Right atrium auricular region (tissue), 2 donors: ENCODE results near the gene PRCD. TPM values are rescaled to one million over a fixed set of nuclear protein-coding genes. Genes with fewer than 3 reads are reported as not detected.

Experiments used
- DNase-seq: peaks from one replicate; pipeline ENCODE4 v3.0.0-alpha.2; 2019; ENCODE audit warnings: low spot score
- H3K27ac ChIP-seq, 2 donors: fragments of 200-600 bp; sonication (generic); 1 replicate in 1 of 2; 2 replicates in 1 of 2; pipeline ENCODE4 v1.5.1; 2016 to 2019
- H3K27me3 ChIP-seq, 2 donors: fragments of 200-600 bp; sonication (generic); one replicate each; pipeline versions ENCODE4 v1.5.1 to v1.6.0; 2017 to 2019
- H3K36me3 ChIP-seq: fragments of 200-600 bp; sonication (generic); one replicate; pipeline ENCODE4 v1.5.1; 2016
- H3K4me1 ChIP-seq, 2 donors: fragments of 200-600 bp; sonication (generic); one replicate each; pipeline versions ENCODE4 v1.5.1 to v1.6.0; 2017 to 2019
- H3K4me3 ChIP-seq, 2 donors: fragments of 200-600 bp; sonication (generic); 1 replicate in 1 of 2; 2 replicates in 1 of 2; pipeline ENCODE4 v1.5.1; 2017 to 2019; ENCODE audit warnings: mild to moderate bottlenecking in 1 of 2, moderate library complexity in 1 of 2
- H3K9me3 ChIP-seq, 2 donors: fragments of 200-600 bp; sonication (generic); one replicate each; pipeline ENCODE4 v1.5.1; 2019
- total RNA-seq, 2 donors: library from RNA; depleted of rRNA; stranded (reverse); fragments of >200 nt; gene quantifications; one replicate each; pipeline ENCODE4 v1.1.0, GENCODE V29; 2016
- TF ChIP-seq, protein P1 (sequence below), 2 donors: fragments of 200-600 bp; sonication (generic); IDR thresholded peaks; one replicate each; pipeline ENCODE4 v1.5.1; 2019; ENCODE audit warnings: antibody characterized with exemption in 2 of 2

PRCD gene
- total RNA-seq, 2 donors from 2014 or later: 2.1 to 3.5 TPM

DNA sequence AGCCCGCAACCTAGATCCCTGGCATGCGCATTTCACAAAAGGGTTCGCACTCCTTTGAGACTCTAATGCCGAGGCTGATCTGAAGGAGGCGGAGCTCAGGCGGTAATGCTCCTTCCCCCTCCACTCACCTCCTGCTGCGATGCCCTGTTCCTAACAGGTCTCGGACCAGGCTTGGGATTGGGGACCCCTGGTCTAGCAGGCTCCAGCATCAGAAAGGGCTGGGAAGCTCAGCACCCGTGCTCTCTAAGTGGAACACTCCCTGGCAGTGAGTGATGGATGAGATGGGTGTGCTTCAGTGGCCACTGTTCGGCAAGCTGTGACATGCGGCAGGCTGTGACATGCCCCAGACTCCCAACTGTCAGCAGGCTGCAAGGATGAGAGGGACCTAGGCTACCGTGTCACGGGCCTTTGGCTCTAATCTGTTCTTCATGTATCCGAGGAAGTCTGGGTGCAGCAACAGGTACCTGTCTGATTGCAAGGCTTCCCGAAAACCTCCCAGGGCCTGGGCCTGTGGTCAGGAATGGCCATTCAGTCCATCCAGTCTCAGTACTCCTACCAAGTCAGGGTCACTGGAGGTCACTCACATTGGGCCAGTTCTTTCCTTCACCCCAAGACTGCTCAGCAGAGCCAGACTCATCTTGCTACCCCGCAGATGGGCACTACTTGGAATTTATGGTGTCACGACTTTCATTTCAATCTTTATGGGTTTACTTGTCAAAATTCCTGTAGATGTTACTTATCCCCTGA, 47.1 kb downstream of the PRCD start:
- TF ChIP-seq, protein P1, sequence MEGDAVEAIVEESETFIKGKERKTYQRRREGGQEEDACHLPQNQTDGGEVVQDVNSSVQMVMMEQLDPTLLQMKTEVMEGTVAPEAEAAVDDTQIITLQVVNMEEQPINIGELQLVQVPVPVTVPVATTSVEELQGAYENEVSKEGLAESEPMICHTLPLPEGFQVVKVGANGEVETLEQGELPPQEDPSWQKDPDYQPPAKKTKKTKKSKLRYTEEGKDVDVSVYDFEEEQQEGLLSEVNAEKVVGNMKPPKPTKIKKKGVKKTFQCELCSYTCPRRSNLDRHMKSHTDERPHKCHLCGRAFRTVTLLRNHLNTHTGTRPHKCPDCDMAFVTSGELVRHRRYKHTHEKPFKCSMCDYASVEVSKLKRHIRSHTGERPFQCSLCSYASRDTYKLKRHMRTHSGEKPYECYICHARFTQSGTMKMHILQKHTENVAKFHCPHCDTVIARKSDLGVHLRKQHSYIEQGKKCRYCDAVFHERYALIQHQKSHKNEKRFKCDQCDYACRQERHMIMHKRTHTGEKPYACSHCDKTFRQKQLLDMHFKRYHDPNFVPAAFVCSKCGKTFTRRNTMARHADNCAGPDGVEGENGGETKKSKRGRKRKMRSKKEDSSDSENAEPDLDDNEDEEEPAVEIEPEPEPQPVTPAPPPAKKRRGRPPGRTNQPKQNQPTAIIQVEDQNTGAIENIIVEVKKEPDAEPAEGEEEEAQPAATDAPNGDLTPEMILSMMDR (IDR thresholded peaks at IDR 0.05): no peak
- Histone ChIP-seq H3K4me3 (peak overlapping the region in 1 of 2 donors; percentile 69), H3K36me3 (no peaks in the 10 kb centered on the region), H3K4me1 (peaks cover 0 to 16% of the 10 kb centered on the region in 2 donors), H3K27me3 (no peaks in the 10 kb centered on the region), H3K27ac (no peak overlapping the region), H3K9me3 (no peaks in the 10 kb centered on the region)
- no peak for DNase-seq

DNA sequence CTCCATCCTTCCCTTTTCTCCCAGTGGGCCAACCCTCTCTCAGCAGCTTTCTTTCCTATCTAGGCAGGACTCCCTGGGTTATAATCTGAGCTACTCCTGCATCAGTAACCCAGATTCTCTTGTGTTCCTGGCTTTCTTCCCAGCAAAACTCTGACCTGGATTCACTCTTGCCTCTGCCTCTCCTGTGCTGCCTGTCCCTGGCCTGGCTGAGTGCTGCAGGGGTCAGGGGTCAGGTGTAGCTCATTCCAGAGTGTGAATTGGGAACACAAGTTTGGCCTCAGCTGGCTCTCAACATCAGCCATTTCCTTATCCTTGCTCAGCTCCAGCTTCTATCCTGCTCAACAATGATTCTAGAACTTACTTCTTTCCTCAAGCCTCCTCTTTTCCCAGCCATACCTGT, 48.3 kb downstream of the PRCD start:
- Histone ChIP-seq H3K27me3 (no peaks in the 10 kb centered on the region), H3K9me3 (no peaks in the 10 kb centered on the region)
- TF ChIP-seq, protein P1 (IDR thresholded peaks at IDR 0.05): no peak

DNA sequence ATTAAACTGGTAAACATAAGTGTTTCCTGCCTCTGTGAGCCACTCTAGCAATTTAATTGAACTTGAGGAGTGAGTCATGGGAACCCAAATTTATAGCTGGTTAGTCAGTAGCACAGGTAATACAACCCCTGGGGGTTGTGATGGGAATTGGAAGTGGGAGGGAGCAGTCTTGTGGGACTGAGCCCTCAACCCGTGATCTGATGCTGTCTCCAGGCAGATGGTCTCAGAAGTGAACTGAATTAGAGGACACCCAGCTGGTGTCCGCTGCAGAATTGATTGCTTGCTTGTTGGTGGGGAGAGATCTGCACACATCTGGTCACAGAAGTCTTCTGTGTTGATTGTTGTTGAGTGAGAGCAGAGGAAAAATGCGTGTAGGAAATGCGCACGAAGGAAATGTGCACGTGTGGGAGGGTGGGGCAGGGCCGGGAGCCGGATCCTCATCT, 53.6 kb downstream of the PRCD start:
- DNase-seq: no peak
- no peak overlapping the region for H3K27ac ChIP-seq
- H3K36me3 ChIP-seq: no peaks in the 10 kb centered on the region
- no peaks in the 10 kb centered on the region for H3K27me3 ChIP-seq
- TF ChIP-seq, protein P1 (IDR thresholded peaks at IDR 0.05): no peak
- H3K4me1 ChIP-seq: no peaks in the 10 kb centered on the region
- no peaks in the 10 kb centered on the region for H3K9me3 ChIP-seq
- H3K4me3 ChIP-seq: no peak overlapping the region

More for the DNA sequence above, 48.3 kb downstream of the PRCD start:
- no peak for DNase-seq
- Histone ChIP-seq H3K27ac (no peak overlapping the region), H3K4me1 (peaks cover 0 to 16% of the 10 kb centered on the region in 2 donors), H3K4me3 (no peak overlapping the region), H3K36me3 (no peaks in the 10 kb centered on the region)

DNA sequence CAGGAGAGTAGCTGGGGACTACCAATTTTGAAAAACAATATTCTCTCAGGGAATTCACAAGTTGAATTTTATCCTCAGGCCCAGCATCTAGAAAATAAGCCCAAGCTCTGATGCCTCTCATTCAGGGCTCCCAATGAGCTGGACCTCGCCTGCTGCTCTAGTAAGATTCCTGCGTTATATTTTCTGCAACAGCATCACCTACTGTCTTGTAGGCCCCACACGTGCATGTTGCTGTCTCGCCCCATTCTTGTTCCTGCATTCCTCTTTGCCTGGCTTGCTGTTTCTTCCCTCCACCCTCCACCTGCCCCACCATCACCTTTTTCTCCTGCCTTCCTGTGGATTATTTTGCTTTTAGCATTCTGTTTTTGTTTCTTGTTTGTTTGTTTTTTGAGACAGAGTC, 54.1 kb downstream of the PRCD start:
- TF ChIP-seq, protein P1 (IDR thresholded peaks at IDR 0.05): no peak
- H3K27ac ChIP-seq: no peak overlapping the region
- H3K4me1 ChIP-seq: no peaks in the 10 kb centered on the region
- no peaks in the 10 kb centered on the region for H3K27me3 ChIP-seq
- H3K4me3 ChIP-seq: no peak overlapping the region
- H3K36me3 ChIP-seq: no peaks in the 10 kb centered on the region
- DNase-seq: no peak
- no peaks in the 10 kb centered on the region for H3K9me3 ChIP-seq

DNA sequence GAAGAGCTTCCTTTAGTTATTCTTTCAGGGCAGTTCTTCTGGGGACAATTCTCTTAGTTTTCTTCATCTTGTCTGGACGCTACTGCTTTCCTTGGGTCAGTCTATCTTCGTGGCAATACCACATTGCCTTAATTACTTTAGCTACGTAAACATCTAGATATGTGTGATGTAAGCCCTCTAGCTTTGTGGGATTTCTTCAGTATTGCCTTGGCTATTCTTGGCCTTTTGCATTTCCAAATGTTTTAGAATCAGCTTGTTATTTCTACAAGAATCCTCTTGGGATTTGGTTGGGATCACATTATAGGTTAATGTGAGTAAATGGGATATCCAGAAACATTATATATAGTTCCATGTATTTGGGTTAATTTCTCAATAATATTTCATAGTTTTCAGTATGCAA, 54.8 kb downstream of the PRCD start:
- TF ChIP-seq, protein P1 (IDR thresholded peaks at IDR 0.05): no peak
- no peaks in the 10 kb centered on the region for H3K9me3 ChIP-seq
- H3K36me3 ChIP-seq: no peaks in the 10 kb centered on the region
- H3K27ac ChIP-seq: no peak overlapping the region
- H3K4me1 ChIP-seq: no peaks in the 10 kb centered on the region
- no peak overlapping the region for H3K4me3 ChIP-seq
- H3K27me3 ChIP-seq: no peaks in the 10 kb centered on the region
- no peak for DNase-seq

Other genes with a start within 250 kb of the PRCD start
- 1 to 10 TPM; 1.1 to 1.2 TPM for gene QRICH2, start 231.8 kb upstream of the PRCD start, total RNA-seq
- gene PRPSAP1, start 186.1 kb upstream of the PRCD start, total RNA-seq: 10 to 100 TPM; 33.7 to 34.0 TPM
- 10 to 100 TPM in 1 of 2 donors, 1 to 10 TPM in 1; 6.4 to 16.8 TPM for gene SPHK1, start 155.4 kb upstream of the PRCD start, total RNA-seq
- gene UBE2O, start 86.9 kb upstream of the PRCD start, total RNA-seq: 10 to 100 TPM; 19.5 to 21.8 TPM
- not detected for gene AANAT, start 72.4 kb upstream of the PRCD start, total RNA-seq
- 10 to 100 TPM; 13.6 to 14.8 TPM for gene RHBDF2, start 38.6 kb upstream of the PRCD start, total RNA-seq
- gene CYGB, start 2.3 kb upstream of the PRCD start, total RNA-seq: 10 to 100 TPM; 23.0 to 48.7 TPM
- gene ST6GALNAC2, start 45.8 kb downstream of the PRCD start, total RNA-seq: 1 to 10 TPM; 4.5 to 6.4 TPM
- 1 to 10 TPM; 2.4 to 7.1 TPM for gene ST6GALNAC1, start 103.7 kb downstream of the PRCD start, total RNA-seq
- gene MXRA7, start 170.9 kb downstream of the PRCD start, total RNA-seq: 100 to 1,000 TPM; 440 to 644 TPM
- 10 to 100 TPM; 35.0 to 37.4 TPM for gene JMJD6, start 186.6 kb downstream of the PRCD start, total RNA-seq
- gene METTL23, start 186.8 kb downstream of the PRCD start, total RNA-seq: 10 to 100 TPM; 22.6 to 26.8 TPM
- 100 to 1,000 TPM in 1 of 2 donors, 10 to 100 TPM in 1; 78.3 to 135 TPM for gene SRSF2, start 197.3 kb downstream of the PRCD start, total RNA-seq
- 10 to 100 TPM; 24.8 to 29.3 TPM for gene MFSD11, start 198.1 kb downstream of the PRCD start, total RNA-seq